Breast epithelium (tissue), 4 donors: ENCODE measurements around the gene MMP13. TPM values are rescaled to one million over a fixed set of nuclear protein-coding genes. Genes with fewer than 3 reads are reported as not detected.

ENCODE experiments used
- DNase-seq, 2 donors: peaks; one replicate each; pipeline ENCODE4 v3.0.0-alpha.2; 2019; ENCODE audit warnings: low spot score in 2 of 2
- H3K27ac ChIP-seq, 2 donors: fragments of 200-600 bp; sonication (generic) in 1 of 2; one replicate each; pipeline ENCODE4 v1.5.1; 2016 to 2019; ENCODE audit warnings: mild to moderate bottlenecking in 1 of 2
- H3K27me3 ChIP-seq, 2 donors: fragments of 200-600 bp; sonication (generic) in 1 of 2; one replicate each; pipeline versions ENCODE4 v1.5.1 to v1.6.0; 2017 to 2019; ENCODE audit warnings: control low read depth in 1 of 2, mild to moderate bottlenecking in 1 of 2
- H3K36me3 ChIP-seq: fragments of 200-600 bp; one replicate; pipeline ENCODE4 v1.5.1; 2019
- H3K4me1 ChIP-seq, 2 donors: fragments of 200-600 bp; sonication (generic); one replicate each; pipeline ENCODE4 v1.5.1; 2016 to 2019; ENCODE audit warnings: control low read depth in 1 of 2
- H3K4me3 ChIP-seq, 3 donors: fragments of 200-600 bp; sonication (generic); 1 replicate in 2 of 3; 2 replicates in 1 of 3; pipeline ENCODE4 v1.5.1; 2016 to 2019; ENCODE audit warnings: mild to moderate bottlenecking in 3 of 3, moderate library complexity in 2 of 3
- H3K9me3 ChIP-seq, 2 donors: fragments of 200-600 bp; sonication (generic) in 1 of 2; one replicate each; pipeline ENCODE4 v1.5.1; 2016 to 2019; ENCODE audit warnings: control low read depth in 1 of 2
- POLR2A ChIP-seq: fragments of 450-650 bp; IDR thresholded peaks from one replicate; pipeline ENCODE4 v1.6.1; 2016; ENCODE audit warnings: antibody characterized with exemption, mild to moderate bottlenecking, moderate library complexity
- POLR2AphosphoS5 ChIP-seq, 3 donors: sonication (generic); formaldehyde crosslinking; IDR thresholded peaks; one replicate each; pipeline ENCODE4 v1.6.1; 2017; ENCODE audit warnings: antibody characterized with exemption in 3 of 3
- intact Hi-C: fragments of 100-400 bp; cut with DNase I; formaldehyde crosslinking; loops from one replicate; pipeline ENCODE4 v1.15.1; 2023; ENCODE audit warnings: low total_unique reads
- total RNA-seq, 3 donors: library from RNA; depleted of rRNA; stranded (reverse); fragments of >200 nt; gene quantifications; one replicate each; pipeline ENCODE4 v1.1.0, GENCODE V29; 2016
- TF ChIP-seq, protein P1 (sequence below), 3 donors: fragments of 450-650 bp; IDR thresholded peaks; one replicate each; pipeline ENCODE4 v1.5.1; 2016 to 2017; ENCODE audit warnings: antibody characterized with exemption in 3 of 3, mild to moderate bottlenecking in 3 of 3, moderate library complexity in 3 of 3

Gene MMP13
- total RNA-seq, 3 donors from 2014 or later = not detected

DNA sequence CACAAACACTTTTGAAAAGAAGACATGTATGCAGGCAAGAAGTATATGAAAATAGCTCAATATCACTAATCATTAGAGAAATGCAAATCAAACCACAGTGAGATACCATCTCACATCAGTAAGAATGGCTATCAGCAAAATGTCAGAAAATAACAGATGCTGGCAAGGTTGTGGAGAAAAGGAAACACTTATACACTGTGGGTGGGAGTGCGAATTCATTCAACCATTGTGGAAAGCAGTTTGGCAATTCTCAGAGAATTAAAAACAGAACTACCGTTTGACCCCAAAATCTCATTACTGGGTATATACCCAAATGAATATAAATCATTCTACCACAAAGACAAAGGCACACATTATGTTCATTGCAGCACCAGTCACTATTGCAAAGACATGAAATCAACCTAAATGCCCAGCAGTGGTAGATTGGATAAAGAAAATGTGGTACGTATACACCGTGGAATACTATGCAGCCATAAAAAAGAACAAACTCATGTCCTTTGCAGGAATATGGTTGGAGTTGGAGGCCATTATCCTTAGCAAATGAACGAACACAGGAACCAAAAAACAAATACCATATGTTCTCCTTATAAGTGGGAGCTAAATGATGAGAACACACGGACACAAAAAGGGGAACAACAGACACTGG lies 18.5 kb downstream of the MMP13 start:
- H3K4me1 ChIP-seq = no peaks in the 10 kb centered on the region
- no peaks in the 10 kb centered on the region for H3K36me3 ChIP-seq
- intact Hi-C loops = no loop called here
- H3K27ac ChIP-seq = no peak overlapping the region
- no peak for DNase-seq
- no peaks in the 10 kb centered on the region for H3K27me3 ChIP-seq
- no peaks in the 10 kb centered on the region for H3K9me3 ChIP-seq
- no peak for TF ChIP-seq POLR2A
- TF ChIP-seq, protein P1, sequence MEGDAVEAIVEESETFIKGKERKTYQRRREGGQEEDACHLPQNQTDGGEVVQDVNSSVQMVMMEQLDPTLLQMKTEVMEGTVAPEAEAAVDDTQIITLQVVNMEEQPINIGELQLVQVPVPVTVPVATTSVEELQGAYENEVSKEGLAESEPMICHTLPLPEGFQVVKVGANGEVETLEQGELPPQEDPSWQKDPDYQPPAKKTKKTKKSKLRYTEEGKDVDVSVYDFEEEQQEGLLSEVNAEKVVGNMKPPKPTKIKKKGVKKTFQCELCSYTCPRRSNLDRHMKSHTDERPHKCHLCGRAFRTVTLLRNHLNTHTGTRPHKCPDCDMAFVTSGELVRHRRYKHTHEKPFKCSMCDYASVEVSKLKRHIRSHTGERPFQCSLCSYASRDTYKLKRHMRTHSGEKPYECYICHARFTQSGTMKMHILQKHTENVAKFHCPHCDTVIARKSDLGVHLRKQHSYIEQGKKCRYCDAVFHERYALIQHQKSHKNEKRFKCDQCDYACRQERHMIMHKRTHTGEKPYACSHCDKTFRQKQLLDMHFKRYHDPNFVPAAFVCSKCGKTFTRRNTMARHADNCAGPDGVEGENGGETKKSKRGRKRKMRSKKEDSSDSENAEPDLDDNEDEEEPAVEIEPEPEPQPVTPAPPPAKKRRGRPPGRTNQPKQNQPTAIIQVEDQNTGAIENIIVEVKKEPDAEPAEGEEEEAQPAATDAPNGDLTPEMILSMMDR (IDR thresholded peaks at IDR 0.05) = no peak
- no peak for TF ChIP-seq POLR2AphosphoS5 (IDR thresholded peaks at IDR 0.05)
- no peak overlapping the region for H3K4me3 ChIP-seq

GRCh38 chr11:102935514-102935913 lies 20.0 kb downstream of the MMP13 start:
- DNase-seq = no peak
- Histone ChIP-seq H3K36me3 (no peaks in the 10 kb centered on the region), H3K4me1 (no peaks in the 10 kb centered on the region), H3K4me3 (no peak overlapping the region), H3K27me3 (no peaks in the 10 kb centered on the region), H3K27ac (no peak overlapping the region), H3K9me3 (no peaks in the 10 kb centered on the region)
- TF ChIP-seq POLR2A = no peak
- TF ChIP-seq POLR2AphosphoS5 (IDR thresholded peaks at IDR 0.05) = no peak
- TF ChIP-seq, protein P1 (IDR thresholded peaks at IDR 0.05) = no peak
- intact Hi-C loops = no loop called here

DNA sequence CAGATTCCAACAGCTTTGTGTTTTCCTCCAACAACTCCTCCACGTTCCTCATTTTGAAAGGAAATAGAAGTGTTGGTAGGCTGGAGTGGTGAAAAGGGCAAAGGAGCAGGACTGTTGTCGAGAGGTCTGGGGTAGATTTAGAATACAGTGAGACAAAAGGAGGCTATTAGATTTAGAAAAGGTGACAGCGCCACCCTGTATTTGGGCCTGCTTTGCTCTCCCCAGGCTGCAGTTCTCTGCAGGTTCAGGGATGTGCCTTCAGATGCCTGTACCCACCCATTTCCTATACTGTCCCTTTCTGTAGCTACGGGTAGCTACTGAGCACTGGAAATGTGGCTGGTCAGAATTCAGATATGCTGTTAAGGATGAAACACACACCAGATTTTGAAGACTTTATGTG lies 20.8 kb downstream of the MMP13 start:
- intact Hi-C loops = no loop called here
- Histone ChIP-seq H3K27me3 (no peaks in the 10 kb centered on the region), H3K36me3 (no peaks in the 10 kb centered on the region), H3K27ac (no peak overlapping the region), H3K4me3 (no peak overlapping the region), H3K9me3 (no peaks in the 10 kb centered on the region), H3K4me1 (no peaks in the 10 kb centered on the region)
- TF ChIP-seq POLR2AphosphoS5 (IDR thresholded peaks at IDR 0.05) (no peak), POLR2A (no peak)
- TF ChIP-seq, protein P1 (IDR thresholded peaks at IDR 0.05) = no peak
- DNase-seq = no peak

DNA sequence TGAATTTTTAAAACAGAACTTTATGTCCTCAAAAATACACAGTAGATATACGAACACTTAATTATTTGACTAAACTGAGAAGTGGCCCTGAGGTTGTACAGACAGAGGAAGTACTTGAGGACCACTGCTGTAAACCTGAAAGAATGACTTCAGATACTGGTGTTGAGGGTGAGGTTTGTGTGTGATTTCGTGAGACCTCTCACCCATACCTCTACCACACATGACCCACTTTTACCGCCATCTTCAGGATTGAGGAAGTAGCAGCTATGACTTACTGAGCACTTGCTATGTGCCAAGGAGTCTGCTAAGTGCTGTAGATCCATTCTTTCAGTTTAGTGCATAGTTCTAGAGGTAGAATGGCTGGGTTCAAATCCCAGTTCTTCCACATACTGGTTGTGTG lies 21.9 kb downstream of the MMP13 start:
- Histone ChIP-seq H3K4me1 (no peaks in the 10 kb centered on the region), H3K36me3 (no peaks in the 10 kb centered on the region), H3K9me3 (no peaks in the 10 kb centered on the region), H3K27ac (no peak overlapping the region), H3K27me3 (no peaks in the 10 kb centered on the region), H3K4me3 (no peak overlapping the region)
- DNase-seq = no peak
- intact Hi-C loops = no loop called here
- TF ChIP-seq POLR2A = no peak
- no peak for TF ChIP-seq POLR2AphosphoS5 (IDR thresholded peaks at IDR 0.05)
- TF ChIP-seq, protein P1 (IDR thresholded peaks at IDR 0.05) = no peak

DNA sequence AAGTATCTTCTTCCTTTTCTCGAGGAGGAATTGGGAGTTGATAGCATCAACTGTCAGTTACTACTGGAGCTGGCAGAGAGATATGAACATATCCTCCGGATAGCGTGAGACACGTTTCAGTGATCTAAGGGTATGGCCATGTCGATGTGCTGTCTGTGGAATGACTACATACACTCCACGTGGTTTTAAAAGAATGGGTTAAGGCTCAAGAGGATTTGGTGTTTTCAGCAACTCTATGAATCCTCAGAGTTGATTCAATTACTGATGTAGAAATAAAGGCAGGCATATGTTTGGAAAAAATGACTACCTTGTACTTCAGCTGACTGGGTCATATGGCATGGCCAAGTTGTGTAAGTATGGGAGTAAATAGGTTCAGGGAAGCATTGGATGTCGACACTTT lies 22.9 kb downstream of the MMP13 start:
- Histone ChIP-seq H3K4me1 (no peaks in the 10 kb centered on the region), H3K9me3 (no peaks in the 10 kb centered on the region), H3K36me3 (no peaks in the 10 kb centered on the region), H3K4me3 (no peak overlapping the region), H3K27me3 (no peaks in the 10 kb centered on the region), H3K27ac (no peak overlapping the region)
- intact Hi-C loops = no loop called here
- no peak for DNase-seq
- TF ChIP-seq, protein P1 (IDR thresholded peaks at IDR 0.05) = no peak
- TF ChIP-seq POLR2A (no peak), POLR2AphosphoS5 (IDR thresholded peaks at IDR 0.05) (no peak)
